ENCODE results near the gene PLEKHG1.
A peak's percentile ranks its signal among the peaks of the same experiment; 100 is the strongest.

PLEKHG1 gene

GRCh38 chr6:150638267-150638666 lies 38.6 kb downstream of the PLEKHG1 start:
- H2AFZ ChIP-seq (ENCODE audit: low read length) = no peak overlapping the region
- TF ChIP-seq CTCF (conservative IDR thresholded peaks at IDR 0.05; ENCODE audit: low read length) (no peak), EZH2phosphoT487 (IDR thresholded peaks at IDR 0.05; ENCODE audit: borderline replicate concordance) (no peak)
- H3K4me2 ChIP-seq (ENCODE audit: low read depth, low read length, poor library complexity, severe bottlenecking) = peak overlapping the region; percentile 31
- no peaks in the 10 kb centered on the region for H3K9me2 ChIP-seq (replicated peaks; ENCODE audit: low read depth, low read length)
- H3K4me1 ChIP-seq (ENCODE audit: insufficient read depth, low read length, poor library complexity, severe bottlenecking) = peaks cover 100% of the 10 kb centered on the region
- peak overlapping the region; percentile 63 for H3K9ac ChIP-seq (ENCODE audit: low read depth, low read length, poor library complexity, severe bottlenecking)
- no peaks in the 10 kb centered on the region for H3K9me3 ChIP-seq (ENCODE audit: insufficient read depth, low read depth, low read length)
- H3F3A ChIP-seq (ENCODE audit: low read depth) = peaks cover 23% of the 10 kb centered on the region
- H3K79me2 ChIP-seq (ENCODE audit: insufficient read depth, low read length) = peaks cover 91% of the 10 kb centered on the region
- no peaks in the 10 kb centered on the region for H4K20me1 ChIP-seq (ENCODE audit: insufficient read depth, low read length, poor library complexity, severe bottlenecking)
- H3K4me3 ChIP-seq (ENCODE audit: low read length, poor library complexity, severe bottlenecking) = no peak overlapping the region
- peaks cover 3% of the 10 kb centered on the region; the same call in 1 of the 2 replicates for H3K36me3 ChIP-seq (ENCODE audit: insufficient read depth, low read length)
- H3K27me3 ChIP-seq (ENCODE audit: insufficient read depth, low read length, poor library complexity, severe bottlenecking) = no peaks in the 10 kb centered on the region

GRCh38 chr6:150638765-150639164 lies 39.1 kb downstream of the PLEKHG1 start:
- no peaks in the 10 kb centered on the region for H4K20me1 ChIP-seq (ENCODE audit: insufficient read depth, low read length, poor library complexity, severe bottlenecking)
- peak overlapping the region; percentile 31 for H3K4me2 ChIP-seq (ENCODE audit: low read depth, low read length, poor library complexity, severe bottlenecking)
- no peak overlapping the region for H2AFZ ChIP-seq (ENCODE audit: low read length)
- peaks cover 3% of the 10 kb centered on the region; the same call in 1 of the 2 replicates for H3K36me3 ChIP-seq (ENCODE audit: insufficient read depth, low read length)
- H3K4me1 ChIP-seq (ENCODE audit: insufficient read depth, low read length, poor library complexity, severe bottlenecking) = peaks cover 100% of the 10 kb centered on the region
- no peak overlapping the region for H3K4me3 ChIP-seq (ENCODE audit: low read length, poor library complexity, severe bottlenecking)
- no peaks in the 10 kb centered on the region for H3K9me3 ChIP-seq (ENCODE audit: insufficient read depth, low read depth, low read length)
- no peaks in the 10 kb centered on the region for H3K9me2 ChIP-seq (replicated peaks; ENCODE audit: low read depth, low read length)
- peak overlapping the region; percentile 63 for H3K9ac ChIP-seq (ENCODE audit: low read depth, low read length, poor library complexity, severe bottlenecking)
- TF ChIP-seq EZH2phosphoT487 (IDR thresholded peaks at IDR 0.05; ENCODE audit: borderline replicate concordance) (no peak), CTCF (conservative IDR thresholded peaks at IDR 0.05; ENCODE audit: low read length) (no peak)
- H3K79me2 ChIP-seq (ENCODE audit: insufficient read depth, low read length) = peaks cover 91% of the 10 kb centered on the region
- H3F3A ChIP-seq (ENCODE audit: low read depth) = peaks cover 23% of the 10 kb centered on the region
- H3K27me3 ChIP-seq (ENCODE audit: insufficient read depth, low read length, poor library complexity, severe bottlenecking) = no peaks in the 10 kb centered on the region

- H3F3A ChIP-seq (ENCODE audit: low read depth) = peaks cover 23% of the 10 kb centered on the region
Observed at GRCh38 chr6:150639823-150640331, 40.2 kb downstream of the PLEKHG1 start.

More at GRCh38 chr6:150639823-150640331, 40.2 kb downstream of the PLEKHG1 start:
- TF ChIP-seq EZH2phosphoT487 (IDR thresholded peaks at IDR 0.05; ENCODE audit: borderline replicate concordance) (no peak), CTCF (conservative IDR thresholded peaks at IDR 0.05; ENCODE audit: low read length) (no peak)
- Histone ChIP-seq H3K4me2 (ENCODE audit: low read depth, low read length, poor library complexity, severe bottlenecking) (peak overlapping the region; percentile 95), H3K27me3 (ENCODE audit: insufficient read depth, low read length, poor library complexity, severe bottlenecking) (no peaks in the 10 kb centered on the region), H3K9me3 (ENCODE audit: insufficient read depth, low read depth, low read length) (no peaks in the 10 kb centered on the region), H2AFZ (ENCODE audit: low read length) (no peak overlapping the region), H3K79me2 (ENCODE audit: insufficient read depth, low read length) (peaks cover 91% of the 10 kb centered on the region), H3K4me1 (ENCODE audit: insufficient read depth, low read length, poor library complexity, severe bottlenecking) (peaks cover 92% of the 10 kb centered on the region), H3K9me2 (replicated peaks; ENCODE audit: low read depth, low read length) (no peaks in the 10 kb centered on the region), H3K36me3 (ENCODE audit: insufficient read depth, low read length) (peaks cover 3% of the 10 kb centered on the region; the same call in 1 of the 2 replicates), H3K9ac (ENCODE audit: low read depth, low read length, poor library complexity, severe bottlenecking) (peak overlapping the region; percentile 80), H3K4me3 (ENCODE audit: low read length, poor library complexity, severe bottlenecking) (peak overlapping the region; percentile 67), H4K20me1 (ENCODE audit: insufficient read depth, low read length, poor library complexity, severe bottlenecking) (no peaks in the 10 kb centered on the region)

Data from Loucy (cell line).